Right ventricle myocardium inferior (tissue), 1 donor: ENCODE measurements around the gene OR10J4. TPM values are rescaled to one million over a fixed set of nuclear protein-coding genes. Genes with fewer than 3 reads are reported as not detected.

ENCODE experiments used
- ATAC-seq: fragments of 200-7000 bp; cut with Tn5 transposase; one replicate; pipeline ENCODE4 v1.9.1; 2020; ENCODE audit warnings: mild to moderate bottlenecking, moderate library complexity
- DNase-seq: peaks from one replicate; pipeline ENCODE4 v3.0.0; 2021; ENCODE audit errors: missing footprints
- intact Hi-C: fragments of 100-400 bp; cut with DNase I; formaldehyde crosslinking; loops from one replicate; pipeline ENCODE4 v1.11.0; 2022
- total RNA-seq: library from RNA; stranded (reverse); fragmentation: NEBNext Ultra II Directional; extraction: Animal tissue kit (Norgen Biotek cat#: 25700); gene quantifications from one replicate; pipeline ENCODE4 v1.2.1, GENCODE V29; 2021
- donor health status: DM: no; HTN: yes; CAD: no; lungs with severe emphysema.

The OR10J4 gene
- total RNA-seq, 1 donor from 2014 or later = not detected

DNA sequence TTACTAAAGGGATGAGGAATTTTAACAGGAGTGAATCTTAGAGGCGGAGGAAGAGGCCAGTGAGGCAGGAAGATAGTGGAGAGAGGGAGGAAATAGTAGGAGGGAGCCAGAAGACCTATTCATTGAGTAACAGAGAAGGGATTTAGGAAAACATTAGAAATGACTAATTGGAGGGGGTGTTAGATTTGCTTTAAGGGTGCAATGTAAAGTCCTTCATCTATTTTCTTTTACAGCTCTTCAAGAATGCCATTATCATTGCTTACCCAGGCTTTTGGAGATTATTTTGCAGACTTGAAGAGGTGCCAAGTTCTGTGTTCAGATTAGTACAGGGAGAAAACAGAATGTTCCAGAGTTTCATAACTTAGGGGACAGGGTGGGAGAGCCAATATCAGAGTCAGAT lies 41.3 kb downstream of the OR10J4 start:
- intact Hi-C loops = no loop called here
- no peak for ATAC-seq

GRCh38 chr1:159474926-159475325 lies 42.9 kb downstream of the OR10J4 start:
- ATAC-seq = no peak
- intact Hi-C loops = no loop called here
- no peak for DNase-seq

More for the DNA sequence above, 41.3 kb downstream of the OR10J4 start:
- no peak for DNase-seq

Other genes with a start within 250 kb of the OR10J4 start
- 16.2 TPM for gene ACKR1, start 227.3 kb upstream of the OR10J4 start, total RNA-seq
- gene FCER1A, start 129.9 kb upstream of the OR10J4 start, total RNA-seq = 1.0 TPM
- gene OR10J1, start 7.5 kb downstream of the OR10J4 start, total RNA-seq = not detected
- not detected for gene OR10J5, start 103.8 kb downstream of the OR10J4 start, total RNA-seq
- not detected for gene APCS, start 155.6 kb downstream of the OR10J4 start, total RNA-seq